Hepatocyte (in vitro differentiated cells): ENCODE measurements around the gene KIRREL3. TPM values are rescaled to one million over a fixed set of nuclear protein-coding genes. Genes with fewer than 3 reads are reported as not detected.

Source experiments
- DNase-seq: peaks from one replicate; pipeline ENCODE4 v3.0.0-alpha.2; 2016; ENCODE audit warnings: low spot score
- H2AFZ ChIP-seq: fragments of 200-600 bp; sonication (generic); 2 replicates; pipeline ENCODE4 v1.6.0; 2016; ENCODE audit warnings: antibody characterized with exemption, mild to moderate bottlenecking
- H3K27ac ChIP-seq: fragments of 200-600 bp; sonication (generic); 2 replicates; pipeline ENCODE4 v1.5.1; 2016; ENCODE audit warnings: mild to moderate bottlenecking
- H3K27me3 ChIP-seq: fragments of 200-600 bp; sonication (generic); 2 replicates; pipeline ENCODE4 v1.6.1; 2016
- H3K36me3 ChIP-seq: fragments of 200-600 bp; sonication (generic); replicated peaks from 2 replicates; pipeline ENCODE4 v1.5.1; 2016; ENCODE audit warnings: low read depth; ENCODE audit not compliant: insufficient read depth
- H3K4me1 ChIP-seq: fragments of 200-600 bp; sonication (generic); 2 replicates; pipeline ENCODE4 v1.5.1; 2016; ENCODE audit warnings: mild to moderate bottlenecking, moderate library complexity; ENCODE audit not compliant: insufficient read depth
- H3K4me2 ChIP-seq: fragments of 200-600 bp; sonication (generic); 2 replicates; pipeline ENCODE4 v1.6.0; 2016
- H3K4me3 ChIP-seq: fragments of 200-600 bp; sonication (generic); 2 replicates; pipeline ENCODE4 v1.5.1; 2016; ENCODE audit warnings: mild to moderate bottlenecking
- H3K79me2 ChIP-seq: fragments of 200-600 bp; sonication (generic); 2 replicates; pipeline ENCODE4 v1.6.0; 2017; ENCODE audit warnings: mild to moderate bottlenecking
- H3K9me2 ChIP-seq: fragments of 200-600 bp; sonication (generic); replicated peaks from 2 replicates; pipeline ENCODE4 v1.6.0; 2017; ENCODE audit warnings: mild to moderate bottlenecking; ENCODE audit not compliant: insufficient read depth
- H3K9me3 ChIP-seq: fragments of 200-600 bp; sonication (generic); 2 replicates; pipeline ENCODE4 v1.5.1; 2016; ENCODE audit warnings: low read depth, mild to moderate bottlenecking
- H4K20me1 ChIP-seq: fragments of 200-600 bp; sonication (generic); 2 replicates; pipeline ENCODE4 v1.6.0; 2016; ENCODE audit warnings: mild to moderate bottlenecking; ENCODE audit not compliant: insufficient read depth, poor library complexity, severe bottlenecking
- CTCF ChIP-seq: fragments of 200-600 bp; sonication (generic); IDR thresholded peaks from 2 replicates; pipeline ENCODE4 v1.5.1; 2016; ENCODE audit warnings: antibody characterized with exemption, mild to moderate bottlenecking; ENCODE audit not compliant: poor library complexity
- EZH2 ChIP-seq: fragments of 200-600 bp; sonication (generic); IDR thresholded peaks from 2 replicates; pipeline ENCODE4 v1.6.1; 2016; ENCODE audit warnings: antibody characterized with exemption, mild to moderate bottlenecking, borderline replicate concordance
- EZH2phosphoT487 ChIP-seq: fragments of 200-600 bp; sonication (generic); IDR thresholded peaks from one replicate; pipeline ENCODE4 v1.6.1; 2018; ENCODE audit warnings: antibody characterized with exemption, mild to moderate bottlenecking, low read depth, moderate library complexity; ENCODE audit not compliant: unreplicated experiment, severe bottlenecking
- WGBS: methylation state at CpG from one replicate; pipeline ENCODE4 v1.1.6; 2016; ENCODE audit warnings: low lambda C conversion rate; ENCODE audit errors: missing lambda C conversion rate; 5-methylcytosine and 5-hydroxymethylcytosine counted together
- polyA plus RNA-seq: library from polyadenylated mRNA; unstranded; fragments of >200 nt; fragmentation: Nextera tagmentation; extraction: Ambion mirVana; gene quantifications from 2 replicates; pipeline ENCODE4 v1.2.1, GENCODE V29; 2016
- total RNA-seq: library from RNA; depleted of rRNA; stranded (reverse); fragments of >200 nt; gene quantifications from 2 replicates; pipeline ENCODE4 v1.2.3, GENCODE V29; 2014

KIRREL3 gene
- total and polyA plus RNA-seq, 2 experiments from 2014 or later: 0.33 to 0.86 TPM

GRCh38 chr11:126829716-126830115 is 170.9 kb downstream of the KIRREL3 start:
- no peak overlapping the region for H3K4me2 ChIP-seq
- TF ChIP-seq EZH2phosphoT487 (no peak), EZH2 (no peak), CTCF (no peak)
- no peak overlapping the region for H3K27ac ChIP-seq
- no peak overlapping the region for H3K4me3 ChIP-seq
- no peaks in the 10 kb centered on the region for H3K9me3 ChIP-seq
- no peaks in the 10 kb centered on the region for H3K36me3 ChIP-seq
- 77% methylated on average over 2 of the region's 2 CpGs for WGBS
- peaks cover 16% of the 10 kb centered on the region for H3K27me3 ChIP-seq
- no peaks in the 10 kb centered on the region for H4K20me1 ChIP-seq
- H3K9me2 ChIP-seq: no peaks in the 10 kb centered on the region
- no peak for DNase-seq
- H3K4me1 ChIP-seq: no peaks in the 10 kb centered on the region
- no peak overlapping the region for H2AFZ ChIP-seq
- no peaks in the 10 kb centered on the region for H3K79me2 ChIP-seq

- no peaks in the 10 kb centered on the region for H3K9me3 ChIP-seq
- DNase-seq: no peak
- no peak overlapping the region for H3K4me3 ChIP-seq
- WGBS: 42% methylated on average over 7 of the region's 7 CpGs
- H2AFZ ChIP-seq: no peak overlapping the region
- H3K36me3 ChIP-seq: no peaks in the 10 kb centered on the region
- H3K9me2 ChIP-seq: no peaks in the 10 kb centered on the region
- H3K4me1 ChIP-seq: no peaks in the 10 kb centered on the region
- no peaks in the 10 kb centered on the region for H3K79me2 ChIP-seq
- no peak for TF ChIP-seq EZH2
- TF ChIP-seq EZH2phosphoT487: no peak
- no peak overlapping the region for H3K4me2 ChIP-seq
- peaks cover 20% of the 10 kb centered on the region for H3K27me3 ChIP-seq
- no peaks in the 10 kb centered on the region for H4K20me1 ChIP-seq
- H3K27ac ChIP-seq: no peak overlapping the region
These were observed 176.4 kb downstream of the KIRREL3 start for GRCh38 chr11:126824035-126824607.

GRCh38 chr11:126823274-126823673 is 177.3 kb downstream of the KIRREL3 start:
- no peak for DNase-seq
- Histone ChIP-seq H3K4me3 (no peak overlapping the region), H3K27ac (no peak overlapping the region), H4K20me1 (no peaks in the 10 kb centered on the region), H2AFZ (no peak overlapping the region), H3K4me1 (no peaks in the 10 kb centered on the region), H3K9me3 (no peaks in the 10 kb centered on the region), H3K9me2 (no peaks in the 10 kb centered on the region), H3K36me3 (no peaks in the 10 kb centered on the region), H3K4me2 (no peak overlapping the region), H3K27me3 (peaks cover 20% of the 10 kb centered on the region), H3K79me2 (no peaks in the 10 kb centered on the region)
- no peak for TF ChIP-seq EZH2
- no peak for TF ChIP-seq EZH2phosphoT487
- TF ChIP-seq CTCF: no peak

- no peaks in the 10 kb centered on the region for H3K9me2 ChIP-seq
- no peak overlapping the region for H2AFZ ChIP-seq
- DNase-seq: no peak
- WGBS: 81% methylated on average over 1 of the region's 1 CpG
- no peak overlapping the region for H3K4me3 ChIP-seq
- H3K79me2 ChIP-seq: no peaks in the 10 kb centered on the region
- H3K27me3 ChIP-seq: peaks cover 20% of the 10 kb centered on the region
- H4K20me1 ChIP-seq: no peaks in the 10 kb centered on the region
- H3K36me3 ChIP-seq: no peaks in the 10 kb centered on the region
- TF ChIP-seq EZH2phosphoT487: no peak
- no peak for TF ChIP-seq EZH2
- no peak for TF ChIP-seq CTCF
- H3K4me2 ChIP-seq: no peak overlapping the region
- H3K27ac ChIP-seq: no peak overlapping the region
- H3K9me3 ChIP-seq: no peaks in the 10 kb centered on the region
- H3K4me1 ChIP-seq: no peaks in the 10 kb centered on the region
These were observed 178.7 kb downstream of the KIRREL3 start for GRCh38 chr11:126821827-126822226.
